Measurements from ENCODE around the gene SSR4. TPM values are rescaled to one million over a fixed set of nuclear protein-coding genes. Genes with fewer than 3 reads are reported as not detected.

SSR4 gene
- total RNA-seq, 2 experiments from 2014 or later = 165 to 186 TPM

DNA sequence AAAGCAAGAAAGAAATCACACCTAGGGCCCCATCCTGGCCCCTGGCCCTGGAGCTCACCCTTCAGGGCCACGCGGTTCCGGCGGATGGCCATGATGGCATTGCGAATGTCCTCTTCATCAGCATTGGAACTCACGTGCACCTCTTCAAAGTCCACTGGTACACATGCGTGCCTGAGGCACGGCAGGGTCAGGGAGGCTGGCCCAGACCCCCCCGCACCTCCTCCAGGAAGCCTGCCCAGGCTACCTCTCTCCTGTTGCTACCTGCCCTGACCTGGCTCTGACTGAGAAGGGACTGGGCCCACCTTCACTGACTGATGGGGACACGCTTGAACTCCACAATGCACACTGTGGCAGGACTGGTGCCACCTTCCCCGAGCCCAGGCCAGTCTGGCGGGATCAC is 4.8 kb upstream of the SSR4 start:
- POLR2A ChIA-PET = no interaction called here
- Histone ChIP-seq H4K20me1 (ENCODE audit: insufficient read depth, low read length) (no peaks in the 10 kb centered on the region), H3K4me1 (ENCODE audit: insufficient read depth, low read length, poor library complexity, severe bottlenecking) (no peaks in the 10 kb centered on the region), H3K36me3 (ENCODE audit: insufficient read depth, low read length) (peaks cover 6% of the 10 kb centered on the region), H2AFZ (ENCODE audit: low read length) (no peak overlapping the region), H3K9me2 (ENCODE audit: insufficient read depth, low read length) (no peaks in the 10 kb centered on the region), H3K9me3 (ENCODE audit: low read length) (no peaks in the 10 kb centered on the region), H3K4me2 (ENCODE audit: low read length) (no peak overlapping the region), H3K79me2 (ENCODE audit: insufficient read depth, low read depth, low read length) (peaks cover 19% of the 10 kb centered on the region; the same call in 1 of the 2 replicates), H3K4me3 (ENCODE audit: low read depth, low read length, poor library complexity, severe bottlenecking) (no peak overlapping the region), H3K27ac (ENCODE audit: low read depth, low read length, poor library complexity, severe bottlenecking) (no peak overlapping the region)
- no TSS peak for BruUV-seq (replicated peaks)
- intact Hi-C loops (cut with micrococcal nuclease; ENCODE audit: unreplicated experiment) = loop anchor here (5.0 kb wide), 1 partner anchor 178 kb away; no protein-coding TSS in a partner anchor
- CTCF ChIA-PET (ENCODE audit: unreplicated experiment) = no interaction called here
- TF ChIP-seq, protein P1, sequence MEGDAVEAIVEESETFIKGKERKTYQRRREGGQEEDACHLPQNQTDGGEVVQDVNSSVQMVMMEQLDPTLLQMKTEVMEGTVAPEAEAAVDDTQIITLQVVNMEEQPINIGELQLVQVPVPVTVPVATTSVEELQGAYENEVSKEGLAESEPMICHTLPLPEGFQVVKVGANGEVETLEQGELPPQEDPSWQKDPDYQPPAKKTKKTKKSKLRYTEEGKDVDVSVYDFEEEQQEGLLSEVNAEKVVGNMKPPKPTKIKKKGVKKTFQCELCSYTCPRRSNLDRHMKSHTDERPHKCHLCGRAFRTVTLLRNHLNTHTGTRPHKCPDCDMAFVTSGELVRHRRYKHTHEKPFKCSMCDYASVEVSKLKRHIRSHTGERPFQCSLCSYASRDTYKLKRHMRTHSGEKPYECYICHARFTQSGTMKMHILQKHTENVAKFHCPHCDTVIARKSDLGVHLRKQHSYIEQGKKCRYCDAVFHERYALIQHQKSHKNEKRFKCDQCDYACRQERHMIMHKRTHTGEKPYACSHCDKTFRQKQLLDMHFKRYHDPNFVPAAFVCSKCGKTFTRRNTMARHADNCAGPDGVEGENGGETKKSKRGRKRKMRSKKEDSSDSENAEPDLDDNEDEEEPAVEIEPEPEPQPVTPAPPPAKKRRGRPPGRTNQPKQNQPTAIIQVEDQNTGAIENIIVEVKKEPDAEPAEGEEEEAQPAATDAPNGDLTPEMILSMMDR (conservative IDR thresholded peaks at IDR 0.05; ENCODE audit: low read length) = no peak
- no peak for TF ChIP-seq EZH2phosphoT487 (IDR thresholded peaks at IDR 0.05; ENCODE audit: borderline replicate concordance, low read depth, low read length)
- no peak for DNase-seq (ENCODE audit: low spot score)

GRCh38 chrX:153791104-153791852 is 3.2 kb upstream of the SSR4 start:
- no peak overlapping the region for H3K4me3 ChIP-seq (ENCODE audit: low read depth, low read length, poor library complexity, severe bottlenecking)
- peaks cover 32% of the 10 kb centered on the region for H3K79me2 ChIP-seq (ENCODE audit: insufficient read depth, low read depth, low read length)
- CTCF ChIA-PET (ENCODE audit: unreplicated experiment) = no interaction called here
- no peak overlapping the region for H3K4me2 ChIP-seq (ENCODE audit: low read length)
- H3K4me1 ChIP-seq (ENCODE audit: insufficient read depth, low read length, poor library complexity, severe bottlenecking) = peaks cover 11% of the 10 kb centered on the region
- DNase-seq (ENCODE audit: low spot score) = no peak
- peaks cover 12% of the 10 kb centered on the region for H3K36me3 ChIP-seq (ENCODE audit: insufficient read depth, low read length)
- H4K20me1 ChIP-seq (ENCODE audit: insufficient read depth, low read length) = no peaks in the 10 kb centered on the region
- H3K9me2 ChIP-seq (ENCODE audit: insufficient read depth, low read length) = no peaks in the 10 kb centered on the region
- no TSS peak for BruUV-seq (replicated peaks)
- no peak overlapping the region for H2AFZ ChIP-seq (ENCODE audit: low read length)
- intact Hi-C loops (cut with micrococcal nuclease; ENCODE audit: unreplicated experiment) = loop anchor here (5.0 kb wide), 1 partner anchor 176 kb away; no protein-coding TSS in a partner anchor
- no peak overlapping the region for H3K27ac ChIP-seq (ENCODE audit: low read depth, low read length, poor library complexity, severe bottlenecking)
- no peaks in the 10 kb centered on the region for H3K9me3 ChIP-seq (ENCODE audit: low read length)
- POLR2A ChIA-PET = no interaction called here
- TF ChIP-seq EZH2phosphoT487 (IDR thresholded peaks at IDR 0.05; ENCODE audit: borderline replicate concordance, low read depth, low read length) = no peak
- TF ChIP-seq, protein P1 (conservative IDR thresholded peaks at IDR 0.05; ENCODE audit: low read length) = no peak

DNA sequence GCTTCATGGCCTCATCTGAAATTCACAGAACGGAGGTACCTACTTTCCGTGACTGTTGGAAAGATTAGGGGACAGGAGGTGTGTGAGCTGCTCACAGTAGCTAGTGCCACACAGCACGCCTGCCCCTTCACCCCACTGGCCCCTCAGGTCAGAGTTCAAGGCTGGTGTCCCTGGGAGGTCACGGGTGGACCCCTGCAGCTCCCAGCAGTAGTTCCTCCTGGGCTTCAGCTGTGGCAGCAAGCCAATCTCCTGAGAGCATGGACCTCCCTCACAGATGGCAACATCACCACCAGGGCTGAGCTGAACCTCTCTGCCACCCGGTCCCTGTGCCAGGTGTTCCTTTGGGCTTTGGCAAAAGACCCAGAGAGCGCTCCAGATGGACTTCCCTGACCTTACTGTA is 2.1 kb upstream of the SSR4 start:
- intact Hi-C loops (cut with micrococcal nuclease; ENCODE audit: unreplicated experiment) = loop anchor here (5.0 kb wide), 1 partner anchor 175 kb away; no protein-coding TSS in a partner anchor
- H3K4me1 ChIP-seq (ENCODE audit: insufficient read depth, low read length, poor library complexity, severe bottlenecking) = peaks cover 14% of the 10 kb centered on the region
- no peaks in the 10 kb centered on the region for H4K20me1 ChIP-seq (ENCODE audit: insufficient read depth, low read length)
- no peak overlapping the region for H3K4me3 ChIP-seq (ENCODE audit: low read depth, low read length, poor library complexity, severe bottlenecking)
- BruUV-seq (replicated peaks) = no TSS peak
- TF ChIP-seq, protein P1 (conservative IDR thresholded peaks at IDR 0.05; ENCODE audit: low read length) = no peak
- TF ChIP-seq EZH2phosphoT487 (IDR thresholded peaks at IDR 0.05; ENCODE audit: borderline replicate concordance, low read depth, low read length) = no peak
- peak overlapping the region; percentile 97 for H3K4me2 ChIP-seq (ENCODE audit: low read length)
- H3K9me3 ChIP-seq (ENCODE audit: low read length) = no peaks in the 10 kb centered on the region
- H3K27ac ChIP-seq (ENCODE audit: low read depth, low read length, poor library complexity, severe bottlenecking) = no peak overlapping the region
- H3K9me2 ChIP-seq (ENCODE audit: insufficient read depth, low read length) = no peaks in the 10 kb centered on the region
- H2AFZ ChIP-seq (ENCODE audit: low read length) = no peak overlapping the region
- peaks cover 32% of the 10 kb centered on the region for H3K79me2 ChIP-seq (ENCODE audit: insufficient read depth, low read depth, low read length)
- H3K36me3 ChIP-seq (ENCODE audit: insufficient read depth, low read length) = peaks cover 23% of the 10 kb centered on the region
- ChIA-PET POLR2A (no interaction called here), CTCF (ENCODE audit: unreplicated experiment) (no interaction called here)
- no peak for DNase-seq (ENCODE audit: low spot score)

Measured in OCI-LY7 (cell line).